ENCODE measurements around the gene RNF5. TPM values are rescaled to one million over a fixed set of nuclear protein-coding genes. Genes with fewer than 3 reads are reported as not detected.

RNF5 gene
- total and polyA plus RNA-seq, 2 of the 4 experiments (the other 2 are of a cell fraction), result 18.8 to 41.4 TPM

GRCh38 chr6:32192608-32193039 is 14.4 kb downstream of the RNF5 start, which contains the start of gene GPSM3:
Gene GPSM3 (minus strand): TSS chr6:32192643. CDS start chr6:32192513, 130 bp downstream.
- no CpG with 5 or more reads among the region's 5 CpGs for WGBS, 2 experiments (ENCODE audit: extremely low coverage in 2 of 2, insufficient read length in 1 of 2)
- H3K4me1 ChIP-seq (ENCODE audit: control insufficient read depth, insufficient read depth, low read length), result peaks cover 15% of the 10 kb centered on the region
- peak within 1 kb of the TSS; percentile 98 for H2AK9ac ChIP-seq (replicated peaks; ENCODE audit: low read depth, low read length, poor library complexity)
- dilution Hi-C loops (cut with HindIII; ENCODE audit: low sequenced_read_pairs, unreplicated experiment) (no loop called here), intact Hi-C loops (cut with micrococcal nuclease) (no loop called here), in situ Hi-C loops (cut with MboI; ENCODE audit: low sequenced_read_pairs) (loop anchor here (5.0 to 25.0 kb wide), 2 partner anchors 75 to 770 kb away; partner anchors contain the start of genes BRD2 and HLA-DMA)
- H2AFZ ChIP-seq (replicated peaks; ENCODE audit: low read length, poor library complexity), result peak within 1 kb of the TSS; percentile 88
- POLR2A ChIA-PET (ENCODE audit: unreplicated experiment), result no interaction called here
- no peak for ATAC-seq (ENCODE audit: low read depth)
- peak within 1 kb of the TSS; percentile 100 for H4K5ac ChIP-seq (ENCODE audit: low read depth, low read length)
- H3K9ac ChIP-seq (ENCODE audit: low read depth, low read length), result peak within 1 kb of the TSS; percentile 58
- H2BK120ac ChIP-seq (ENCODE audit: low read depth, low read length), result peak within 1 kb of the TSS; percentile 93
- peak within 1 kb of the TSS; percentile 42 for H3K56ac ChIP-seq (ENCODE audit: extremely low read depth, insufficient read depth, low read length)
- no peaks in the 10 kb centered on the region for H3K27me3 ChIP-seq (ENCODE audit: control insufficient read depth, insufficient read depth, low read length)
- H2AK5ac ChIP-seq (ENCODE audit: low read depth, low read length), result peak within 1 kb of the TSS; percentile 100
- peak within 1 kb of the TSS; percentile 87 for H3K4me2 ChIP-seq (ENCODE audit: low read depth, low read length)
- H2BK20ac ChIP-seq (ENCODE audit: low read depth, low read length), result peak within 1 kb of the TSS; percentile 84
- H3K14ac ChIP-seq (replicated peaks; ENCODE audit: low read depth, low read length), result peak within 1 kb of the TSS; percentile 96
- peak within 1 kb of the TSS; percentile 92 for H3K27ac ChIP-seq (ENCODE audit: insufficient read depth, low read length)
- H3K4ac ChIP-seq (ENCODE audit: low read depth, low read length), result peak within 1 kb of the TSS; percentile 98
- H3K23ac ChIP-seq (ENCODE audit: low read depth, low read length), result peak within 1 kb of the TSS; percentile 94; the same call in 1 of the 2 replicates
- no peaks in the 10 kb centered on the region for H3K9me3 ChIP-seq (ENCODE audit: control insufficient read depth, insufficient read depth, low read length)
- H4K20me1 ChIP-seq (ENCODE audit: insufficient read depth, low read length), result no peaks in the 10 kb centered on the region
- peaks cover 25% of the 10 kb centered on the region for H3K9me1 ChIP-seq (ENCODE audit: insufficient read depth, low read length)
- peak within 1 kb of the TSS; percentile 77 to 97 for H4K8ac ChIP-seq (ENCODE audit: low read depth in 2 of 2, low read length in 2 of 2)
- BruUV-seq (replicated peaks), result no TSS peak
- peaks cover 4% of the 10 kb centered on the region for H3K36me3 ChIP-seq (ENCODE audit: control insufficient read depth, insufficient read depth, low read length)
- H3K79me1 ChIP-seq (ENCODE audit: low read depth in 1 of 2, low read length in 2 of 2), result peaks cover 20 to 61% of the 10 kb centered on the region in 2 experiments
- peak within 1 kb of the TSS; percentile 90 for H2BK15ac ChIP-seq (ENCODE audit: low read depth, low read length)
- peak within 1 kb of the TSS; percentile 97 for H4K91ac ChIP-seq (ENCODE audit: insufficient read depth, low read depth, low read length)
- TF ChIP-seq FOS (IDR thresholded peaks at IDR 0.05; ENCODE audit: low read depth, low read length) (no peak), ELK1 (IDR thresholded peaks at IDR 0.05; ENCODE audit: borderline replicate concordance, low read depth, low read length) (no peak), SMC3 (IDR thresholded peaks at IDR 0.05; ENCODE audit: low read depth, low read length) (no peak), RFX5 (IDR thresholded peaks at IDR 0.05; ENCODE audit: low read depth, low read length) (no peak), CHD1 (IDR thresholded peaks at IDR 0.05; ENCODE audit: low read depth, low read length) (no peak), NFE2L2 (IDR thresholded peaks at IDR 0.05; ENCODE audit: low read depth, low read length) (no peak), RAD21 (IDR thresholded peaks at IDR 0.05; ENCODE audit: low read length) (no peak), MXI1 (IDR thresholded peaks at IDR 0.05; ENCODE audit: borderline replicate concordance, low read depth, low read length) (no peak)
- TF ChIP-seq, protein P1, sequence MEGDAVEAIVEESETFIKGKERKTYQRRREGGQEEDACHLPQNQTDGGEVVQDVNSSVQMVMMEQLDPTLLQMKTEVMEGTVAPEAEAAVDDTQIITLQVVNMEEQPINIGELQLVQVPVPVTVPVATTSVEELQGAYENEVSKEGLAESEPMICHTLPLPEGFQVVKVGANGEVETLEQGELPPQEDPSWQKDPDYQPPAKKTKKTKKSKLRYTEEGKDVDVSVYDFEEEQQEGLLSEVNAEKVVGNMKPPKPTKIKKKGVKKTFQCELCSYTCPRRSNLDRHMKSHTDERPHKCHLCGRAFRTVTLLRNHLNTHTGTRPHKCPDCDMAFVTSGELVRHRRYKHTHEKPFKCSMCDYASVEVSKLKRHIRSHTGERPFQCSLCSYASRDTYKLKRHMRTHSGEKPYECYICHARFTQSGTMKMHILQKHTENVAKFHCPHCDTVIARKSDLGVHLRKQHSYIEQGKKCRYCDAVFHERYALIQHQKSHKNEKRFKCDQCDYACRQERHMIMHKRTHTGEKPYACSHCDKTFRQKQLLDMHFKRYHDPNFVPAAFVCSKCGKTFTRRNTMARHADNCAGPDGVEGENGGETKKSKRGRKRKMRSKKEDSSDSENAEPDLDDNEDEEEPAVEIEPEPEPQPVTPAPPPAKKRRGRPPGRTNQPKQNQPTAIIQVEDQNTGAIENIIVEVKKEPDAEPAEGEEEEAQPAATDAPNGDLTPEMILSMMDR (conservative IDR thresholded peaks at IDR 0.05; ENCODE audit: low read depth, low read length), result no peak
- TF ChIP-seq, protein P2, sequence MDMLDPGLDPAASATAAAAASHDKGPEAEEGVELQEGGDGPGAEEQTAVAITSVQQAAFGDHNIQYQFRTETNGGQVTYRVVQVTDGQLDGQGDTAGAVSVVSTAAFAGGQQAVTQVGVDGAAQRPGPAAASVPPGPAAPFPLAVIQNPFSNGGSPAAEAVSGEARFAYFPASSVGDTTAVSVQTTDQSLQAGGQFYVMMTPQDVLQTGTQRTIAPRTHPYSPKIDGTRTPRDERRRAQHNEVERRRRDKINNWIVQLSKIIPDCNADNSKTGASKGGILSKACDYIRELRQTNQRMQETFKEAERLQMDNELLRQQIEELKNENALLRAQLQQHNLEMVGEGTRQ (IDR thresholded peaks at IDR 0.05; ENCODE audit: low read depth, low read length), result no peak
- H3K4me3 ChIP-seq (ENCODE audit: insufficient read depth, low read depth, low read length), result no peak within 1 kb of the TSS
- H2BK5ac ChIP-seq (ENCODE audit: low read depth, low read length, poor library complexity, severe bottlenecking), result peak within 1 kb of the TSS; percentile 95
- CTCF ChIA-PET, result no interaction called here
- H3K18ac ChIP-seq (ENCODE audit: low read depth, low read length), result peak within 1 kb of the TSS; percentile 98
- DNase-seq, result peak; percentile 36

Measured in IMR-90 (cell line).